Measurements from ENCODE around the gene C10orf143.

Gene C10orf143

DNA sequence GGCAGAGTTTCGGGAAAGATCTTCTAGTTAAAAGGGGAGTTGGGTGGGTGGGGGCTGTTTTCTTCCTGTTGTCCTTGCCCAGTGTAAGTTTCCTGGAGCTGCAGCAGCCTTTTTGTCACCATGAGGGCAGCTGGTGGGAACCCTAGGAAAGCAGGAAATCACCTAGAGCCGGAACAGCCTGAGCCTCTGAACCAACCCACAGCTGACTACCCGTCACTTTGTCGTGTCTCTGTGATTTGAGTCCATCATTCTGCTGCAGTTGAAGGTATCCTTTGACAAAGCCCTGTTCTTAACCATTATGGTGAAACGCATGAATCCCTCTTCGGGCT, 1.2 kb upstream of the C10orf143 start:
- H2AFZ ChIP-seq (ENCODE audit: low read depth, low read length, severe bottlenecking) = peak overlapping the region; percentile 54

DNA sequence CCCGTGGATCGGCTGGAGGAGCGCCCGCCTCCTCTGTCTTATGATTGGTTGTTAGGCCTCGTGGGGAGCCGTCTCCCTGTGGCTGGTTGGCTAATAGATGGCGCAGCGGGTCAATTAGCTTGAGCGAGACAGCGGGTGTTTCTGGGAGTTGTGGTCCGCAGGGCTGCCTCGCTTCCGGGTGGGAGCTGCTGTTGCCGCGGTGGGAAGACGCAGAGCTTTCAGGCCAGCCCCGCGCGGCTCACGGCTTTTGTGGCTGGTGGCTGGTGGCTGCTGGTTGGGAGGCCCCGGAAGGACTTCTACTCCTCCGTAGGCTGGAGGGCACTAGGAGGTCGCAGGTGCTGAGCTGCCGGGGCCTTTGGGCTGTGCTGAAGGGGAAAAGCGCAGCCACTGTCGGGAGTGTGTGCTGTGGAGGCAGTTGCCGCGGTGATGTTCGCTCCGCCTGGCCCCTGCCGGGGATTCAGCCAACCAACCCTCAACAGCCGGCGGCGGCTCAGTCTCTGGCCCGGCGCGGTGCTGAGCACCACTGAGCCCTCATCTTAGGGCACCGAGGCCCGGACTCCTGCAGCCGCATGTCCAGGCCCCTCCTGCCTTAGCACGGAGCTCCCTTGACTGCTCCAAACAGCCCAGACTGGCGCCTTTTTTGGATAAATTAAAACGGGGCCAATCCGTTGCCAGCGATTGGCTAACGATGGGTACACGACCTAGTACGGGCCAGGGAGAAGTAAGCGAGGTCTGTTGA, 652 bp upstream of the C10orf143 start:
- no peaks in the 10 kb centered on the region for H3K36me3 ChIP-seq (ENCODE audit: low read length)
- H3K9ac ChIP-seq (ENCODE audit: low read length) = peak overlapping the region; percentile 84
- peak overlapping the region; percentile 79 for H3K4me3 ChIP-seq (ENCODE audit: insufficient read depth, low read length, poor library complexity, severe bottlenecking)
- no peak for TF ChIP-seq EZH2phosphoT487 (conservative IDR thresholded peaks at IDR 0.05; ENCODE audit: low read length)
- TF ChIP-seq, protein P1, sequence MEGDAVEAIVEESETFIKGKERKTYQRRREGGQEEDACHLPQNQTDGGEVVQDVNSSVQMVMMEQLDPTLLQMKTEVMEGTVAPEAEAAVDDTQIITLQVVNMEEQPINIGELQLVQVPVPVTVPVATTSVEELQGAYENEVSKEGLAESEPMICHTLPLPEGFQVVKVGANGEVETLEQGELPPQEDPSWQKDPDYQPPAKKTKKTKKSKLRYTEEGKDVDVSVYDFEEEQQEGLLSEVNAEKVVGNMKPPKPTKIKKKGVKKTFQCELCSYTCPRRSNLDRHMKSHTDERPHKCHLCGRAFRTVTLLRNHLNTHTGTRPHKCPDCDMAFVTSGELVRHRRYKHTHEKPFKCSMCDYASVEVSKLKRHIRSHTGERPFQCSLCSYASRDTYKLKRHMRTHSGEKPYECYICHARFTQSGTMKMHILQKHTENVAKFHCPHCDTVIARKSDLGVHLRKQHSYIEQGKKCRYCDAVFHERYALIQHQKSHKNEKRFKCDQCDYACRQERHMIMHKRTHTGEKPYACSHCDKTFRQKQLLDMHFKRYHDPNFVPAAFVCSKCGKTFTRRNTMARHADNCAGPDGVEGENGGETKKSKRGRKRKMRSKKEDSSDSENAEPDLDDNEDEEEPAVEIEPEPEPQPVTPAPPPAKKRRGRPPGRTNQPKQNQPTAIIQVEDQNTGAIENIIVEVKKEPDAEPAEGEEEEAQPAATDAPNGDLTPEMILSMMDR (IDR thresholded peaks at IDR 0.05; ENCODE audit: insufficient read depth, low read length, poor library complexity, severe bottlenecking) = no peak
- H3F3A ChIP-seq (ENCODE audit: insufficient read depth) = no peaks in the 10 kb centered on the region
- H3K27me3 ChIP-seq (ENCODE audit: low read length) = no peaks in the 10 kb centered on the region
- peak overlapping the region; percentile 54 for H2AFZ ChIP-seq (ENCODE audit: low read depth, low read length, severe bottlenecking)
- H3K27ac ChIP-seq (ENCODE audit: low read depth, low read length) = peak overlapping the region; percentile 70
- peaks cover 17% of the 10 kb centered on the region; the same call in 1 of the 2 replicates for H3K79me2 ChIP-seq (ENCODE audit: insufficient read depth, low read length)
- no peaks in the 10 kb centered on the region for H3K9me2 ChIP-seq (replicated peaks; ENCODE audit: insufficient read depth, low read length)
- H4K20me1 ChIP-seq (ENCODE audit: low read depth, low read length) = no peaks in the 10 kb centered on the region; the same call in 1 of the 2 replicates
- H3K9me3 ChIP-seq (ENCODE audit: insufficient read depth, low read length) = no peaks in the 10 kb centered on the region
- peak overlapping the region; percentile 80 for H3K4me2 ChIP-seq (ENCODE audit: low read depth, low read length, poor library complexity, severe bottlenecking)

More for the DNA sequence above, 1.2 kb upstream of the C10orf143 start:
- TF ChIP-seq, protein P1 (IDR thresholded peaks at IDR 0.05; ENCODE audit: insufficient read depth, low read length, poor library complexity, severe bottlenecking) = no peak
- no peak for TF ChIP-seq EZH2phosphoT487 (conservative IDR thresholded peaks at IDR 0.05; ENCODE audit: low read length)
- H3K9ac ChIP-seq (ENCODE audit: low read length) = peak overlapping the region; percentile 84
- H3F3A ChIP-seq (ENCODE audit: insufficient read depth) = no peaks in the 10 kb centered on the region
- no peaks in the 10 kb centered on the region for H3K9me3 ChIP-seq (ENCODE audit: insufficient read depth, low read length)
- no peaks in the 10 kb centered on the region for H3K36me3 ChIP-seq (ENCODE audit: low read length)
- H3K9me2 ChIP-seq (replicated peaks; ENCODE audit: insufficient read depth, low read length) = no peaks in the 10 kb centered on the region
- H3K4me2 ChIP-seq (ENCODE audit: low read depth, low read length, poor library complexity, severe bottlenecking) = peak overlapping the region; percentile 67
- peaks cover 17% of the 10 kb centered on the region; the same call in 1 of the 2 replicates for H3K79me2 ChIP-seq (ENCODE audit: insufficient read depth, low read length)
- peak overlapping the region; percentile 79 for H3K4me3 ChIP-seq (ENCODE audit: insufficient read depth, low read length, poor library complexity, severe bottlenecking)
- no peaks in the 10 kb centered on the region for H3K27me3 ChIP-seq (ENCODE audit: low read length)
- peak overlapping the region; percentile 70 for H3K27ac ChIP-seq (ENCODE audit: low read depth, low read length)
- H4K20me1 ChIP-seq (ENCODE audit: low read depth, low read length) = no peaks in the 10 kb centered on the region; the same call in 1 of the 2 replicates

DNA sequence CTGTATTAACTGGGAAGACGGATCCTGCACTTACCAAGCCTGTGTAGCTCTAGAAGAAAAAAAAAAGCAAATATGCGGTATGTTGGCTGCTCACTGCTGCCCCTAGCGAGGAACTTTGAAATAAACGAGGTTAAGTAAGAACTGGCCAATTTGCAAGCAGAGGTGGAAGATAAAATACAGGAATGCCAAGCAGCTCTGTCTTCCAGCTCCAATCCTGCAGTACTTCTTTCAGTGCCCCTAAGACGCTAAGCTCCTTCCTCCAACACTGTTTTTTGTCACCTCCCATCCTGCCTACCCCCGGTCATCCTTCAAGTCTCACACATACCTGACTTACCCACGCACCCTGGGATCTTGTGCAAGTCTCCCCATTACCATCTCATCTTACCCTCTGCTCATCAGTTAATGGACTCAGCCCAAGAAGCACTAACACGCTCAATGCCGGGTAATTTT, 809 bp downstream of the C10orf143 start:
- Histone ChIP-seq H3K79me2 (ENCODE audit: insufficient read depth, low read length) (peaks cover 17% of the 10 kb centered on the region; the same call in 1 of the 2 replicates), H3K4me2 (ENCODE audit: low read depth, low read length, poor library complexity, severe bottlenecking) (peak overlapping the region; percentile 80), H3K27me3 (ENCODE audit: low read length) (no peaks in the 10 kb centered on the region), H2AFZ (ENCODE audit: low read depth, low read length, severe bottlenecking) (peak overlapping the region; percentile 73), H3F3A (ENCODE audit: insufficient read depth) (no peaks in the 10 kb centered on the region), H3K9me3 (ENCODE audit: insufficient read depth, low read length) (no peaks in the 10 kb centered on the region), H3K9me2 (replicated peaks; ENCODE audit: insufficient read depth, low read length) (no peaks in the 10 kb centered on the region), H3K36me3 (ENCODE audit: low read length) (no peaks in the 10 kb centered on the region), H3K4me3 (ENCODE audit: insufficient read depth, low read length, poor library complexity, severe bottlenecking) (peak overlapping the region; percentile 79), H3K27ac (ENCODE audit: low read depth, low read length) (peak overlapping the region; percentile 70), H3K9ac (ENCODE audit: low read length) (peak overlapping the region; percentile 84), H4K20me1 (ENCODE audit: low read depth, low read length) (no peaks in the 10 kb centered on the region; the same call in 1 of the 2 replicates)
- TF ChIP-seq, protein P1 (IDR thresholded peaks at IDR 0.05; ENCODE audit: insufficient read depth, low read length, poor library complexity, severe bottlenecking) = peak; percentile 47
- no peak for TF ChIP-seq EZH2phosphoT487 (conservative IDR thresholded peaks at IDR 0.05; ENCODE audit: low read length)
